CD14-positive monocyte (primary cell): ENCODE measurements around the gene CELF4. TPM values are rescaled to one million over a fixed set of nuclear protein-coding genes. Genes with fewer than 3 reads are reported as not detected.

ENCODE experiments used
- DNase-seq, 3 donors: peaks; one replicate each; pipeline ENCODE4 v3.0.0-alpha.2; 2011 to 2022
- H2AFZ ChIP-seq: 2 replicates; pipeline ENCODE4 v1.6.0; 2012; ENCODE audit warnings: mild to moderate bottlenecking, low read depth, low read length, inconsistent platforms; ENCODE audit not compliant: insufficient read depth, poor library complexity, severe bottlenecking
- H3K27ac ChIP-seq, 2 donors: 1 replicate in 1 of 2; 2 replicates in 1 of 2; pipeline ENCODE4 v1.5.1; 2012 to 2013; ENCODE audit warnings: low read length in 2 of 2, control low read depth in 1 of 2, inconsistent platforms in 1 of 2, low read depth in 1 of 2, mild to moderate bottlenecking in 1 of 2
- H3K27me3 ChIP-seq, 2 donors: one replicate each; pipeline versions ENCODE4 v1.6.0 to v1.6.1; 2011 to 2013; ENCODE audit warnings: low read length in 2 of 2; ENCODE audit not compliant: control insufficient read depth in 2 of 2, insufficient read depth in 2 of 2
- H3K36me3 ChIP-seq, 2 donors: replicated peaks in 1 of 2; 1 replicate in 1 of 2; 2 replicates in 1 of 2; pipeline versions ENCODE4 v1.5.1 to v1.6.1; 2012 to 2013; ENCODE audit warnings: low read length in 2 of 2, control low read depth in 1 of 2, inconsistent platforms in 1 of 2, mild to moderate bottlenecking in 1 of 2; ENCODE audit not compliant: insufficient read depth in 2 of 2, control insufficient read depth in 1 of 2
- H3K4me1 ChIP-seq, 2 donors: 1 replicate in 1 of 2; 2 replicates in 1 of 2; pipeline versions ENCODE4 v1.5.1 to v1.6.1; 2012 to 2013; ENCODE audit warnings: low read length in 2 of 2, control low read depth in 1 of 2, inconsistent platforms in 1 of 2, mild to moderate bottlenecking in 1 of 2, moderate library complexity in 1 of 2; ENCODE audit not compliant: insufficient read depth in 2 of 2, control insufficient read depth in 1 of 2
- H3K4me2 ChIP-seq: replicated peaks from 2 replicates; pipeline ENCODE3; 2012; ENCODE audit warnings: low read length, moderate library complexity, mild to moderate bottlenecking; ENCODE audit not compliant: poor library complexity, severe bottlenecking; ENCODE audit errors: extremely low read depth
- H3K4me3 ChIP-seq, 3 experiments: fragments of 200-600 bp in 1 of 3; sonication (generic) in 1 of 3; replicated peaks in 1 of 3; 1 replicate in 2 of 3; 2 replicates in 1 of 3; pipeline ENCODE4 v1.5.1; 2011 to 2013; ENCODE audit warnings: low read length in 3 of 3, mild to moderate bottlenecking in 3 of 3, control low read depth in 2 of 3, low read depth in 2 of 3, inconsistent platforms in 1 of 3, moderate library complexity in 1 of 3
- H3K79me2 ChIP-seq: 2 replicates; pipeline ENCODE4 v1.6.0; 2012; ENCODE audit warnings: mild to moderate bottlenecking, control low read depth, inconsistent platforms, low read length, moderate library complexity; ENCODE audit not compliant: insufficient read depth
- H3K9ac ChIP-seq: 2 replicates; pipeline ENCODE4 v1.6.0; 2017; ENCODE audit warnings: low read length, mild to moderate bottlenecking; ENCODE audit not compliant: insufficient read depth, poor library complexity, severe bottlenecking
- H3K9me3 ChIP-seq, 2 donors: replicated peaks in 1 of 2; 1 replicate in 1 of 2; 2 replicates in 1 of 2; pipeline versions ENCODE4 v1.5.1 to v1.6.1; 2012 to 2013; ENCODE audit warnings: low read length in 2 of 2, control low read depth in 1 of 2; ENCODE audit not compliant: control insufficient read depth in 1 of 2, insufficient read depth in 1 of 2
- H4K20me1 ChIP-seq: 2 replicates; pipeline ENCODE4 v1.6.0; 2012; ENCODE audit warnings: mild to moderate bottlenecking, low read length, control low read depth, moderate library complexity; ENCODE audit not compliant: insufficient read depth
- H3K27ac Mint-ChIP-seq, 7 donors: one replicate each; pipeline ENCODE4 v1.8.0; 2020; ENCODE audit warnings: mild to moderate bottlenecking in 7 of 7, mixed read lengths in 7 of 7, moderate library complexity in 6 of 7, inconsistent platforms in 2 of 7
- H3K27me3 Mint-ChIP-seq, 3 donors: one replicate each; pipeline ENCODE4 v1.8.0; 2021 to 2022; ENCODE audit warnings: low read depth in 3 of 3, mild to moderate bottlenecking in 3 of 3, mixed read lengths in 3 of 3, moderate library complexity in 3 of 3, inconsistent platforms in 1 of 3
- H3K36me3 Mint-ChIP-seq, 2 donors: one replicate each; pipeline ENCODE4 v1.8.0; 2020; ENCODE audit warnings: mixed read lengths in 2 of 2, inconsistent platforms in 1 of 2, mild to moderate bottlenecking in 1 of 2
- H3K4me1 Mint-ChIP-seq: one replicate; pipeline ENCODE4 v1.8.0; 2020; ENCODE audit warnings: mild to moderate bottlenecking, mixed read lengths
- H3K4me3 Mint-ChIP-seq, 2 donors: one replicate each; pipeline ENCODE4 v1.8.0; 2020; ENCODE audit warnings: mild to moderate bottlenecking in 2 of 2, mixed read lengths in 2 of 2, moderate library complexity in 1 of 2
- H3K9me3 Mint-ChIP-seq, 7 donors: one replicate each; pipeline ENCODE4 v1.8.0; 2020 to 2022; ENCODE audit warnings: mixed read lengths in 7 of 7, mild to moderate bottlenecking in 6 of 7, moderate library complexity in 6 of 7, inconsistent platforms in 2 of 7
- CTCF ChIP-seq: fragments of 200-600 bp; IDR thresholded peaks from one replicate; pipeline ENCODE4 v1.8.0; 2022; ENCODE audit warnings: antibody characterized with exemption, mild to moderate bottlenecking
- WGBS: methylation state at CpG from one replicate; pipeline ENCODE4 v1.1.5; 2013; ENCODE audit warnings: missing lambda C conversion rate; ENCODE audit not compliant: insufficient coverage; 5-methylcytosine and 5-hydroxymethylcytosine counted together
- intact Hi-C, 2 donors: fragments of 100-400 bp; cut with micrococcal nuclease; formaldehyde crosslinking; loops; one replicate each; pipeline versions ENCODE4 v1.15.0 to v1.15.1; 2023
- polyA plus RNA-seq, 3 donors: library from polyadenylated mRNA; depleted of rRNA in 1 of 3; unstranded in 2 of 3; stranded (reverse) in 1 of 3; fragments of 300-500 nt in 2 of 3; fragments of >200 nt in 1 of 3; fragmentation: Illumina TruSeq in 2 of 3; gene quantifications; 1 replicate in 2 of 3; 2 replicates in 1 of 3; pipeline ENCODE4 v1.2.3, GENCODE V29; 2012 to 2021

The CELF4 gene
- polyA plus RNA-seq, 3 donors, result not detected

GRCh38 chr18:37491526-37491925, 74.1 kb downstream of the CELF4 start:
- no peaks in the 10 kb centered on the region for H3K4me1 Mint-ChIP-seq
- no peaks in the 10 kb centered on the region for H3K36me3 ChIP-seq
- no peak overlapping the region for H3K27ac ChIP-seq
- no peak overlapping the region for H3K27ac Mint-ChIP-seq
- no peak for TF ChIP-seq CTCF
- no peak overlapping the region for H3K4me2 ChIP-seq
- H3K27me3 Mint-ChIP-seq, result peaks cover 28 to 35% (median 33%) of the 10 kb centered on the region in 3 donors
- no peak overlapping the region for H3K9ac ChIP-seq
- peaks cover 0 to 3% (median 0%) of the 10 kb centered on the region in 7 donors for H3K9me3 Mint-ChIP-seq
- no peaks in the 10 kb centered on the region for H3K9me3 ChIP-seq
- no peak overlapping the region for H3K4me3 ChIP-seq
- no peaks in the 10 kb centered on the region for H3K79me2 ChIP-seq
- H4K20me1 ChIP-seq, result no peaks in the 10 kb centered on the region
- H3K36me3 Mint-ChIP-seq, result no peaks in the 10 kb centered on the region
- H3K27me3 ChIP-seq, result peaks cover 0 to 21% of the 10 kb centered on the region in 2 donors
- no peak overlapping the region for H3K4me3 Mint-ChIP-seq
- WGBS, result 87% methylated on average over 5 of the region's 10 CpGs
- H2AFZ ChIP-seq, result no peak overlapping the region
- H3K4me1 ChIP-seq, result no peaks in the 10 kb centered on the region
- intact Hi-C loops, result no loop called here
- no peak for DNase-seq

- intact Hi-C loops, result no loop called here
- Histone ChIP-seq H3K27me3 (peaks cover 7 to 32% of the 10 kb centered on the region in 2 donors), H3K9me3 (peaks cover 0 to 5% of the 10 kb centered on the region in 2 donors), H3K4me1 (no peaks in the 10 kb centered on the region), H3K9ac (no peak overlapping the region), H3K79me2 (no peaks in the 10 kb centered on the region), H4K20me1 (no peaks in the 10 kb centered on the region), H3K36me3 (no peaks in the 10 kb centered on the region), H2AFZ (no peak overlapping the region), H3K4me3 (no peak overlapping the region), H3K4me2 (no peak overlapping the region), H3K27ac (no peak overlapping the region)
- H3K36me3 Mint-ChIP-seq, result no peaks in the 10 kb centered on the region
- peaks cover 36 to 46% (median 42%) of the 10 kb centered on the region in 3 donors for H3K27me3 Mint-ChIP-seq
- no peak overlapping the region for H3K27ac Mint-ChIP-seq
- H3K4me1 Mint-ChIP-seq, result peaks cover 3% of the 10 kb centered on the region
- no CpG with 5 or more reads among the region's 3 CpGs for WGBS
- TF ChIP-seq CTCF, result no peak
- peaks cover 0 to 7% (median 0%) of the 10 kb centered on the region in 7 donors for H3K9me3 Mint-ChIP-seq
- no peak for DNase-seq
- H3K4me3 Mint-ChIP-seq, result no peak overlapping the region
These were observed 75.6 kb downstream of the CELF4 start for GRCh38 chr18:37489998-37490397.
